ENCODE results near the gene RUNDC3A.
"Not testable (repeated sequence)": the region's sequence is repeated elsewhere in the genome, so short reads cannot be mapped to it uniquely, and the experiment has no call there.

The RUNDC3A gene

GRCh38 chr17:44359006-44359405 is 50.6 kb downstream of the RUNDC3A start:
- no peak for DNase-seq (ENCODE audit: low read depth in 2 of 2)

- no peak for DNase-seq (ENCODE audit: low read depth in 2 of 2)
Observed at GRCh38 chr17:44359458-44360143, 51.2 kb downstream of the RUNDC3A start.

DNA sequence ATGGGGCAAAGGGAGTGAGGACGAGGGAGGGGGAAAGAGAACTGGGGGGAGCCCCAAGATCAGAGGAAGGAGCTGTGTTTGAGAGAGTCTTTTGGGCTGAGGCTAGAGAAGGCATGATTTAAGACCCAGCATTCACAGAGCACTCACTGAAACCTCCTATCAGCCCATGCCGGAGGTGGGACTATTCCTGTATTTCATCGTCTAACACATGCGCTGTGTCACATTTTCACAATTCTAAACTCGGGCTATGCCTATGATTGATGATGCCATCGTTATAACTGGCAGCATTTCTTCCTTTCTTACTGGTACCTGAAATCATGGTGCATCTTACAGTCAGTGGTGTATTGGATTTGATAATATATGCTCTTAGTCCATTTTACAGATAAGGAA is 51.7 kb downstream of the RUNDC3A start:
- no peak for DNase-seq (ENCODE audit: low read depth in 2 of 2)

- DNase-seq (ENCODE audit: low read depth in 2 of 2), result no peak
Observed at GRCh38 chr17:44360826-44361225, 52.4 kb downstream of the RUNDC3A start.

- DNase-seq (ENCODE audit: low read depth in 2 of 2), result no peak
Observed at GRCh38 chr17:44361292-44362260, 53.2 kb downstream of the RUNDC3A start.

DNA sequence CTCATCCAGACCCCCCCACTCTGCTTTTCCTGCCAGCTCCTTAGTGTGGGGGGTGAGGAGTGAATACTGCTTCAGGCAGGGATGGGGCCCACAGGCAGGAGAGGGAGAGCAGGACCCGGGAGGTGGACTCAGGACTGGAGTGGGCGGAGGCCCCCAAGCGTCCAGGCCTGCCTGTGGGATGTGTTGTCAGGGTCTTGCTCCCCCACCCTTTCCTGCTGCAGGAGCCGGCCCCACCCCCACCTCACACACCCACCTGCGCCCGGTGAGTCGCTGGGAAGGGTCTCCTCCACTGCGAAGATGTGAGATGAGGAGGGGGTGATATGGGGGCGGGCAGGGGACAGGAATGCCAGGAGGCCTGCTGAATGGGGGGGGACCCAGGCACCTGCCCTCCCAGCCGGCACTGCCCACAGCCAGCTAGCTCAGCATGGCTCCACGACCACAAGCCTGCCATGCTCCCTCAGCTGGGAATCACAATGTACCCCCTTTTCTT is 54.1 kb downstream of the RUNDC3A start:
- no peak for DNase-seq (ENCODE audit: low read depth in 2 of 2)

GRCh38 chr17:44362949-44363612 is 54.7 kb downstream of the RUNDC3A start:
- no peak for DNase-seq (ENCODE audit: low read depth in 2 of 2)

DNA sequence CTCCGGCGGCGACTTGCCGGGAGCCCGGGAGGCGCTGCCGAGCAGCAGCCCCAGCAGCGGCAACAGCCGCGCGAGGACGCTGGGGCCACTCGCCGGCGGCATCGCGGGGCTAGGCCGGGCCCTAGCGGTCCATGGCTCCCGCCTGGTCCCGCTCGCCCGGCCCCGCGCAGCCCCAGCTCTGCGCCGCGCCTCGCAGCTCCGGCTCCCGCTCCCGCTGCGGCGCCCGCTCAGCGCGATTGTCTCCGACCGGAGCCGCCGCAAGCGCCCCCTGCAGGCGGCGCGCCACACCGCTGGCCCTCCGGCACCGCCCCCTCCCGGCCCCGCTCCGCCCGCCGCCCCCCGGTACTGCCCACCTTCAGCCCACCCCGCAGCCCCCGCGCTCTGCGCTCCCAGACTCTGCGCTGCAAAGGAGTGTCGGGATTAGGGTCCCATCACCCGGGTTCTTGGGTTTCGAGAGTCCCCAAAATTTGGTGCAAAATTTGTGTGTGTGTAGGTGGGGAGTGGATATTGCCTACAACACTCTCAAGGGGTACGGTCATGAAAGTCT is 55.3 kb downstream of the RUNDC3A start, which contains the start of gene FAM171A2:
Gene FAM171A2, minus strand, starts transcription at position 241 of the 547 bp plus-strand sequence. Its CDS starts 139 bp downstream, at position 102.
- DNase-seq (ENCODE audit: low read depth in 2 of 2), result peak in 1 of 2 experiments; percentile 48

DNA sequence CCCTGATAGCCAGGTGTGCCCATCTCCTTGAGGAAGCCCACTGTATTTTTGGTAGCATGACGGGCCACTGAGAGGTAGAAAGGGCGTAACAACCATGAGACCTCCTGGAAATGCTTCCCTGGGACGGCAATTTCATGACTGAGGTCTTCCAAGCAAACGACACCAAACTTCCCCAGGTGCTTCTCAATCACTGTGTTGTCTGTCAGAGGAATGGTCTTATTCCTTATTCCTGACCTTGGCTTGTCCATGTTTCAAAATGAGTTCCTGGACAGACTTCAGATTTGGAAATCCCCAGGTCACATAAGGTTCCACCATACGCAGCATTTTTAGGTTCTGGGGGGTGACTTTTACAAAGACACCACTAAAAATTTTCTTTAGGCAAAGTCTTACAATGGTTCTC is 56.6 kb downstream of the RUNDC3A start:
- DNase-seq (ENCODE audit: low read depth in 2 of 2), result not testable (repeated sequence)

DNA sequence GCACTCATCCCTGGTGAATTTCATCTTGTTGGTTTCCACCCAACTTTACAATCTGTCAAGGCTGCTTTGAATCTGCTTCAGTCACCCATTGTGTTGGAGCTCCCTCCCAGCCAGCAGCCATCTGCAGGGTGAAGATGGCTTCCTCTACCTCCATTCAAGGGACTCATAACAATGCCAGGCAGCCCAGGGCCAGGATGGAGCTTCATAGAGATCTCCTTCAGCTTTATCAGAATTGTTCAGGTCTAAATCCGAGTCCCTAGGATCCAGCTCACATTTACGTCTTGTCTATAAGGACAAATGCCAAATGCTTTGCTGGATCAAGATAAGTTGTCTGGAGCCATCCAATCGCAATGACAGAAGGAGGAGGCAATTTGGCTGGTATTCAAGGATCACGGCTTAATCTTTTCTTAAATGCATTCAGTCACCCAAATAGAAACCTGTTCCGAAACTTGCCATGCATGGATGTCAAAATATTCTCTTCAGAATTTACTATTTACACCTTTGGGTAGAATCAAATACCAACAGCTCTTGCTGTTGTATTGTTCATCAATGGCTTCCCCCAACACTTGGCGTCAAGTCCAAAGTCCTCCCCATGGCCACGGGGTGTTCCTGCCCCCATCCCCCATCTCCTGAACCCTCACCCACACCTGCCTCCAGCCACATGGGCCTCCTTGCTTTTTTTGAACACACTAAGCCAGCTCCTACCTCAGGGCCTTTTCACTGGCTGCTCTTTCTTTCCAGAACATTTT is 59.0 kb downstream of the RUNDC3A start:
- DNase-seq (ENCODE audit: low read depth in 2 of 2), result no peak
